GM12874 (cell line): ENCODE data around the gene NOVA1.

Experiments
- TF ChIP-seq, protein P1 (sequence below): IDR thresholded peaks from 2 replicates; pipeline ENCODE4 v1.5.1; 2011; ENCODE audit warnings: low read depth, mild to moderate bottlenecking, control low read depth, low read length, moderate library complexity; ENCODE audit not compliant: insufficient read depth

NOVA1 gene

DNA sequence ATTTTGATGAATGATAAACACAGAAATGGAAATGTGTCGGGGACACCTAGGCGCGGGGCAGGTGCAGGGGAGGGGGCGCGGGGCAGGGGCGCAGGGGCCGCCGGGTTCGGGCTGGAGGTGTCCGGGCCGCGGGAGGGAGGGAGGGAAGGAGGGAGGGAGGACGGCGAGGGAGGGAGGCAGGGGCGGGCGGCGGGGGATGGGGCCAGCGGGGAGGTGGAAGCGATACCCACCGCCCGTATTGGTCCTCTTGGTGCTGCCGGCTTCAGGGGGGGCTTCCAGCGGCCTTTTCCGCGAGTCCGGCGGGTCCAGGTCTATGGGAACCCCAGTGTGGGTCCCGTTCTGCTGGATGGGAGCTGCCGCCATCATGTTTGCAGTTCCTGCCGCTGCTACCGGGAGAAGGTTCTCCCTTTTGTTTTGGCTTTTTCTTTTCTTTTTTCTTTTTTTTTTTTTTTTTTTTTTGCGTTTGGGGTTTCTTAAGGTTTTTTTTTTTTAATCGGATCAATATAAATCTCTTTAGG lies 703 bp downstream of the NOVA1 start:
- TF ChIP-seq, protein P1, sequence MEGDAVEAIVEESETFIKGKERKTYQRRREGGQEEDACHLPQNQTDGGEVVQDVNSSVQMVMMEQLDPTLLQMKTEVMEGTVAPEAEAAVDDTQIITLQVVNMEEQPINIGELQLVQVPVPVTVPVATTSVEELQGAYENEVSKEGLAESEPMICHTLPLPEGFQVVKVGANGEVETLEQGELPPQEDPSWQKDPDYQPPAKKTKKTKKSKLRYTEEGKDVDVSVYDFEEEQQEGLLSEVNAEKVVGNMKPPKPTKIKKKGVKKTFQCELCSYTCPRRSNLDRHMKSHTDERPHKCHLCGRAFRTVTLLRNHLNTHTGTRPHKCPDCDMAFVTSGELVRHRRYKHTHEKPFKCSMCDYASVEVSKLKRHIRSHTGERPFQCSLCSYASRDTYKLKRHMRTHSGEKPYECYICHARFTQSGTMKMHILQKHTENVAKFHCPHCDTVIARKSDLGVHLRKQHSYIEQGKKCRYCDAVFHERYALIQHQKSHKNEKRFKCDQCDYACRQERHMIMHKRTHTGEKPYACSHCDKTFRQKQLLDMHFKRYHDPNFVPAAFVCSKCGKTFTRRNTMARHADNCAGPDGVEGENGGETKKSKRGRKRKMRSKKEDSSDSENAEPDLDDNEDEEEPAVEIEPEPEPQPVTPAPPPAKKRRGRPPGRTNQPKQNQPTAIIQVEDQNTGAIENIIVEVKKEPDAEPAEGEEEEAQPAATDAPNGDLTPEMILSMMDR, result no peak

DNA sequence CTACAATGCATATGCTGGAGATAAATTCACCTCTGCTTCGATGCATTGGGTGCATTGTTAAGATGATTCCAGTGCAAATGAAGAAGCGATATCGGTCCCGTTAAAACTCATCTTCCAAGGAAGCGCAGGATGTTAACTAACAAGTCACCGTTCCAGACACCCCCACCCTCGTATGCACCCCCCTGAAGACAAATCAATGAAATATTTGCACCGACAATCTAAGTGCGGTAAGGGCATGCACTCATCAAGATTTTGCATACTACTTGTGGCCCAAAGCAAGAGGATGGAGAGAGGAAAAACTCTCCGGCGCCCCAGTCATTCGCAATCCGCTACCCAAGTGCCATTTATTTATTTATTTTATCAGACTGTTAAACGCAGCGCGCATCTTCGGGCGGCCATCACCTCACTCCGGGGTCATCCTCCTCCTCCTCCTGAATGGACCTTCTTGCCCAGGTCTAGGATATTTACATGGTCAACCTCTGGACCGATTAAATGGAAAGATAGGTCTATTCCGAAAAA lies 1.2 kb downstream of the NOVA1 start:
- TF ChIP-seq, protein P1, result no peak

DNA sequence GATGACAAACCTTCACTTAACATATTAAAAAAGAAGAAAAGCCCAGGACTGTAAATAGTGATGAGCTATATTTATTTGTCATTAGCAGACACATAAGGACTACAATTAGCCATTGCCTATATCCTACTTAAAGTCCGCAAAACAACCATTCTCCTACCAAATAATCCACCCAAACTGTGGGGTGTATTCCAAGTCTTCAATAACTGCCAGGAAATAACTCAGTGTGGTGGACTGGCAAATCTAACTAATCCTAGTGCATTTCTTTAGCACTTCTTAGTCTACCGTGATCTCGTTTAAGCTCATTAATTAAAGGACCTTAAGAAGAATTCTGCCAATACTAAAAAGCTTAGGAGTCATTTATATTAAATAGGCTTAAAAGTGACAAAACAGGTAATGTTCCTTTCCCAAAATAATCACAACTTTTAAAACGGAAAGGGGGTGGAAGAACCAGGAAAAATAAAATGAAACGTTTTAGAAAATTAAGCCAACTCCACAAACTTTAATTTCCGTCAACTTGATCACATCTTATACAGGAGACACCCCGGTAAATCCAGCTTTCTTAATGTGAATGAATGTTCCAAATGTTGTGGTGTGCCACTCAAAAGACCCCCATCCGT lies 1.8 kb downstream of the NOVA1 start:
- TF ChIP-seq, protein P1, result no peak

DNA sequence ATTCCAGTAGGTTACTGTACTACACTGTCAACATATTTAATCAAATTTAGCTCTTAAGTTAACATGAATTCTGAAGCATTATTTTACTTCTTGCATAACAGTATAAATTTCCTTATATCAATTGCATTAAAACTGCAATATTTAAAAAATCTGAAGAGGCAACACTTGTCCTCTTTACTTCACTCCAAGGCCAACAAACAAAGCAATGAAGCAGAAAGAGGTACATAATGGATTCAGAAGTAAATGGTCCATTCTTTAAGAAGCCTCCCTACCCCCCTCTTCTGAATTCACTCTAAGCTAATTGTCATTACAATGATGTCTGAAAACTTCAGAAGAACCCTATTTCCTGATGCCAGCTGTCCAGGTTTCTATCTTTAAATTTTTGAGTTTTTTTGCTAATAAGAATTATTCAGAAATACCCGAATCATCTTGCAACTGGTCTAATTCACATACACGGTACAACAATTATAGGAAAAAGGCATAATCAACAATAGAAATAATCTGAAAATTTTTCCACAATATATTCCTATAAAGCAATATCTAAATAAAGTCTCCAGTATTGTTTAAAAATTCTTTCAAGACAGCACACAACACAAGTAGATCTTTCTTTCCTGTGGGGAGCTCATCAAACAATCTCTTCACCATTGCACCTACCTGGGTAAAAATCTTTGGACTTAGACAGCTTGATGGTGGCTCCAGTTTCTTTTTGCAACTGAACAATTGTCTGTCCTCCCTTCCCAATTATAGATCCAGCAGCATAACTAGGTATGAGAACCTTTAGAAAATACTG lies 2.9 kb downstream of the NOVA1 start:
- TF ChIP-seq, protein P1, result no peak

DNA sequence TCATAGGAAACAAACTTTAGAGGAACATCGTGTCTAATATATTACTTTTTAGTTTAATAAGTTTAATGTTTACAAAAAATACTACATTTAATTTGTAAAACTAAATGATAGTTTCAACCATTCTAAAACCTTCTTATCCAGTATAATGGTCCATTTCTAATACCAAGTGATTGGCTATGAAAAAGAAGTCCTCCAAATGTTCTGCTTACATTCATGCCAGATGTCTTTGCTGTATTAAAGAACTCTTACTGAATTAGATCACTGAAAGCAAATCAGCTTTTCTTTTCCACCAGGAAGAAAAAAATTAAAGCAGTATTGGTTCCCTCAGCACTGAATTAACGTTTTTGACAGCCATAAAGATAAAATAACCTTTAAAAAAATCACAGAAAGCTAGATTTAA lies 3.7 kb downstream of the NOVA1 start:
- TF ChIP-seq, protein P1, result no peak

DNA sequence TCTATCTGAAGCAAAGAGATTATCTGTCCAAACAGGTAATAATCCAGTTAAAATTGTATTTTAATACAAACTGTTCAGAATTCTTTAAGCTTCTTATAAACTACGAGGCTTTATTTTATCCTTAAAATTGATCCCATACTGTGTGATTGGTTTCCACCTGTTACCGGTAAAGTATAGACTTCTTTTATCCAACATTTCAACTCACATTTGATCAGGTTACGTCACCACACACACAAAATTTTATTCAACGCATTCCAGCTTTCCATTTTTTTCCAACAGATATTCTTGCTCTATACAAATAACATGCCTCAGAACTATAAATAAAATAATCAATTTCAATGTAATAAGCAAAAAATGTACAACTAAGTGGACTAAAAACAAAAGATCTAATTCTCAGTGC lies 4.5 kb downstream of the NOVA1 start:
- TF ChIP-seq, protein P1, result no peak

DNA sequence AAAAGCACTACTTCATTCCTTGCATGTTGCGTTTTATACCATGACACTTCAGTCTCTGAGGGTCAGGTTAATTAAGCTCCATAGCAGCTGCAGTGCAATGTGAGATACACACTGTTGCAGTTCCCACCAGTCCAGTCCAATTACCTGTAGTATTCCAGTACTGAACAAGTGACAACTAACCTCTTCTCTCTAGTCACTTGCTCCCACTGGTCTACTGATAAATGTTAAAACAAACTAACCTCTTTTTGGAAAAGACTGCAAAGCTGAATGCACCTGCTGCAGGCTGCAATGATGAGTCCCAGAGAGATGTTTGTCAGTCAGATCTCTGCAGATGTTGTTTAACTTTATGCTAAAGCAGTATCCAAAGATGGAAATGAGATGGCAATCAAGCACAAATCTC lies 7.9 kb downstream of the NOVA1 start:
- TF ChIP-seq, protein P1, result no peak
